ENCODE measurements around the gene OAT. TPM values are rescaled to one million over a fixed set of nuclear protein-coding genes. Genes with fewer than 3 reads are reported as not detected.

Gene OAT
- total and polyA plus RNA-seq, 3 donors from 2014 or later = 110 to 129 (median 115) TPM

- no peak for DNase-seq
- 86 to 91% methylated on average over 3 to 7 of the region's 7 CpGs for WGBS, 2 donors
- TF ChIP-seq POLR2A (IDR thresholded peaks at IDR 0.05) = no peak
- no peak for TF ChIP-seq CTCF (IDR thresholded peaks at IDR 0.05)
These were observed 34.0 kb downstream of the OAT start for GRCh38 chr10:124384591-124385190.

GRCh38 chr10:124384172-124384571, 34.6 kb downstream of the OAT start:
- Histone ChIP-seq H3K36me3 (ENCODE audit: low read depth, missing control alignments) (no peaks in the 10 kb centered on the region), H3K27ac (no peak overlapping the region), H3K27me3 (no peaks in the 10 kb centered on the region), H3K9me3 (no peaks in the 10 kb centered on the region), H3K4me3 (no peak overlapping the region), H3K4me1 (peaks cover 3% of the 10 kb centered on the region)
- intact Hi-C loops (cut with DNase I; ENCODE audit: low total_unique reads) = loop anchor here (10.0 kb wide), 1 partner anchor 799 kb away; no protein-coding TSS in a partner anchor
- no peak for TF ChIP-seq POLR2A (IDR thresholded peaks at IDR 0.05)
- TF ChIP-seq CTCF (IDR thresholded peaks at IDR 0.05) = no peak
- no peak for DNase-seq
- WGBS, 2 donors = 63 to 69% methylated on average over 4 of the region's 4 CpGs

More at GRCh38 chr10:124384591-124385190, 34.0 kb downstream of the OAT start:
- H3K36me3 ChIP-seq (ENCODE audit: low read depth, missing control alignments) = no peaks in the 10 kb centered on the region
- no peaks in the 10 kb centered on the region for H3K9me3 ChIP-seq
- H3K4me1 ChIP-seq = peaks cover 3% of the 10 kb centered on the region
- no peak overlapping the region for H3K4me3 ChIP-seq
- H3K27ac ChIP-seq = no peak overlapping the region
- intact Hi-C loops (cut with DNase I; ENCODE audit: low total_unique reads) = loop anchor here (10.0 kb wide), 1 partner anchor 800 kb away; no protein-coding TSS in a partner anchor
- no peaks in the 10 kb centered on the region for H3K27me3 ChIP-seq

DNA sequence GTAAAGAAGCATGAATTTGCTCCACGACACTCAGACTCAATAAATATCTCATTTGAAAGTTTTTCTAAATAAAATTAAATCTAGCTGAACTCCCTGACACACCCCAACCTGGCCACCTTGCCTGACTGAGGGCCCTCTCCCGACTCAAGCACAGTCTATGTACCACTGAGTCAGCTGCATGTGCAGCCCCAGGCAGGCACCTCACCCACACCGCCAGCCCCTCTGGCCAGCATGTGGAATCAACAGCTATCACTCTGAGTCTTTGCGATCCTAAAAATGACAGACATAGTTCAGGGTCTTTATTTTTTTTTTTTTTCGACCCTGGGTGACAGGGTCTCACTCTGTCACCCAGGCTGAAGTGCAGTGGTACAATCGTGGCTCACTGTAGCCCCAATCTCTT, 35.2 kb downstream of the OAT start:
- H3K4me1 ChIP-seq = no peaks in the 10 kb centered on the region
- no peak for TF ChIP-seq POLR2A (IDR thresholded peaks at IDR 0.05)
- no peak for TF ChIP-seq CTCF (IDR thresholded peaks at IDR 0.05)
- no peaks in the 10 kb centered on the region for H3K9me3 ChIP-seq
- H3K4me3 ChIP-seq = no peak overlapping the region
- 90% methylated on average over 6 of the region's 6 CpGs for WGBS, 2 donors
- intact Hi-C loops (cut with DNase I; ENCODE audit: low total_unique reads) = loop anchor here (10.0 kb wide), 1 partner anchor 799 kb away; no protein-coding TSS in a partner anchor
- no peaks in the 10 kb centered on the region for H3K36me3 ChIP-seq (ENCODE audit: low read depth, missing control alignments)
- H3K27me3 ChIP-seq = no peaks in the 10 kb centered on the region
- H3K27ac ChIP-seq = no peak overlapping the region
- DNase-seq = no peak

- Histone ChIP-seq H3K4me1 (no peaks in the 10 kb centered on the region), H3K36me3 (ENCODE audit: low read depth, missing control alignments) (no peaks in the 10 kb centered on the region), H3K9me3 (no peaks in the 10 kb centered on the region), H3K4me3 (no peak overlapping the region), H3K27ac (no peak overlapping the region), H3K27me3 (no peaks in the 10 kb centered on the region)
- no peak for TF ChIP-seq CTCF (IDR thresholded peaks at IDR 0.05)
- TF ChIP-seq POLR2A (IDR thresholded peaks at IDR 0.05) = no peak
- intact Hi-C loops (cut with DNase I; ENCODE audit: low total_unique reads) = loop anchor here (10.0 kb wide), 1 partner anchor 796 kb away; no protein-coding TSS in a partner anchor
- no peak for DNase-seq
- 54 to 66% methylated on average over 19 of the region's 19 CpGs for WGBS, 2 donors
These were observed 37.6 kb downstream of the OAT start for GRCh38 chr10:124381011-124381611.

All from testis (tissue), 3 donors.